K562 (cell line): ENCODE results near the gene UNC45B. TPM values are rescaled to one million over a fixed set of nuclear protein-coding genes. Genes with fewer than 3 reads are reported as not detected.

ENCODE experiments used
- AFF4 ChIP-seq: sonication (generic); formaldehyde crosslinking; IDR thresholded peaks from 2 replicates; pipeline ENCODE4 v1.8.0; 2023; ENCODE audit warnings: mild to moderate bottlenecking, missing genetic modification reagents
- EHMT2 ChIP-seq: fragments of 450-650 bp; IDR thresholded peaks from 2 replicates; pipeline ENCODE4 v1.6.1; 2018; ENCODE audit warnings: antibody characterized with exemption
- ETS1 ChIP-seq: conservative IDR thresholded peaks from 2 replicates; pipeline ENCODE4 v1.6.1; 2011; ENCODE audit warnings: low read depth, mild to moderate bottlenecking, low read length; ENCODE audit not compliant: control insufficient read depth
- ETS2 ChIP-seq: IDR thresholded peaks from 2 replicates; pipeline ENCODE4 v1.6.1; 2016; ENCODE audit warnings: borderline replicate concordance, missing genetic modification characterization, mild to moderate bottlenecking, moderate library complexity, missing compliant biosample characterization; ENCODE audit not compliant: poor library complexity, severe bottlenecking
- GATA2 ChIP-seq: sonication (generic); formaldehyde crosslinking; IDR thresholded peaks from 2 replicates; pipeline ENCODE4 v1.4.0; 2020; ENCODE audit warnings: mild to moderate bottlenecking, missing genetic modification reagents
- GATAD2B ChIP-seq: fragments of 450-650 bp; IDR thresholded peaks from 2 replicates; pipeline ENCODE4 v1.6.1; 2017; ENCODE audit warnings: mild to moderate bottlenecking, borderline replicate concordance
- HNRNPK ChIP-seq: fragments of 200-400 bp; formaldehyde crosslinking; IDR thresholded peaks from one replicate; pipeline ENCODE4 v1.6.1; 2018; ENCODE audit warnings: mild to moderate bottlenecking, low read depth, low read length; ENCODE audit not compliant: poor library complexity, severe bottlenecking
- ID3 ChIP-seq, 2 experiments: fragments of 250-450 bp in 1 of 2; fragments of 450-650 bp in 1 of 2; sonication (Bioruptor Pico) in 1 of 2; IDR thresholded peaks; 2 replicates each; pipeline versions ENCODE4 v1.6.1 to v1.8.0; 2016 to 2021; ENCODE audit warnings: mild to moderate bottlenecking in 2 of 2, moderate library complexity in 2 of 2, missing compliant biosample characterization in 1 of 2, missing genetic modification characterization in 1 of 2
- MCM2 ChIP-seq: fragments of 450-650 bp; IDR thresholded peaks from 2 replicates; pipeline ENCODE4 v1.6.1; 2017; ENCODE audit warnings: low read depth, mild to moderate bottlenecking
- MCM5 ChIP-seq: fragments of 450-650 bp; IDR thresholded peaks from 2 replicates; pipeline ENCODE4 v1.6.1; 2016; ENCODE audit warnings: low read depth
- RB1 ChIP-seq: fragments of 450-650 bp; IDR thresholded peaks from 2 replicates; pipeline ENCODE4 v1.6.1; 2017; ENCODE audit warnings: low read depth, mild to moderate bottlenecking
- RBM34 ChIP-seq: fragments of 200-400 bp; formaldehyde crosslinking; IDR thresholded peaks from 2 replicates; pipeline ENCODE4 v1.6.1; 2018; ENCODE audit warnings: low read length, borderline replicate concordance; ENCODE audit not compliant: insufficient read depth
- SETDB1 ChIP-seq: IDR thresholded peaks from one replicate; pipeline ENCODE4 v1.6.1; 2012; ENCODE audit warnings: low read length, control low read depth, inconsistent platforms
- SMARCA5 ChIP-seq: fragments of 450-650 bp; IDR thresholded peaks from 2 replicates; pipeline ENCODE4 v1.6.1; 2016
- TFAM ChIP-seq: fragments of 250-450 bp; sonication (Bioruptor Pico); conservative IDR thresholded peaks from 2 replicates; pipeline ENCODE4 v1.5.0; 2021; ENCODE audit warnings: mild to moderate bottlenecking, moderate library complexity
- ZFPM2 ChIP-seq: fragments of 250-450 bp; sonication (Bioruptor Pico); IDR thresholded peaks from 2 replicates; pipeline ENCODE4 v1.5.1; 2022; ENCODE audit warnings: mild to moderate bottlenecking
- ZKSCAN3 ChIP-seq: fragments of 250-450 bp; sonication (Bioruptor Pico); IDR thresholded peaks from 2 replicates; pipeline ENCODE4 v1.4.0; 2020
- ZMIZ1 ChIP-seq, 2 experiments: fragments of 150-350 bp in 1 of 2; IDR thresholded peaks; 2 replicates each; pipeline ENCODE4 v1.6.1; 2012 to 2016; ENCODE audit warnings: low read depth in 2 of 2, low read length in 2 of 2, mild to moderate bottlenecking in 1 of 2, moderate library complexity in 1 of 2
- ZNF140 ChIP-seq: fragments of 250-450 bp; sonication (Bioruptor Pico); IDR thresholded peaks from 2 replicates; pipeline ENCODE4 v1.8.0; 2021; ENCODE audit warnings: moderate library complexity, mild to moderate bottlenecking, inconsistent platforms
- polyA plus RNA-seq, 8 experiments: library from polyadenylated mRNA; depleted of rRNA in 4 of 8; stranded (reverse) in 5 of 8; unstranded in 3 of 8; fragments of >200 nt; fragmentation: Nextera tagmentation in 2 of 8; fragmentation: Illumina TruSeq in 1 of 8; extraction: Ambion mirVana in 2 of 8; extraction: Trizol in 1 of 8; gene quantifications; 2 replicates each; pipeline versions ENCODE4 v1.2.1 to v1.2.3, GENCODE V29; 2011 to 2014; ENCODE audit warnings: inconsistent platforms in 1 of 8, missing spikeins in 1 of 8
- total RNA-seq, 7 experiments: library from RNA; depleted of rRNA in 6 of 7; stranded (reverse); fragments of >200 nt in 6 of 7; fragmentation: Illumina TruSeq in 2 of 7; extraction: Trizol in 2 of 7; gene quantifications; 2 replicates each; pipeline versions ENCODE4 v1.2.1 to v1.2.3, GENCODE V29; 2011 to 2021; ENCODE audit warnings: low replicate concordance in 1 of 7

Gene UNC45B
- total and polyA plus RNA-seq, 9 of the 15 experiments (the other 6 are each of a cell fraction or from before 2014, with no cell fraction given) = not detected

- TF ChIP-seq ZMIZ1 (IDR thresholded peaks at IDR 0.05; ENCODE audit: low read depth in 2 of 2, low read length in 2 of 2) (no peak), SETDB1 (no peak), AFF4 (CRISPR knock-in tag) (no peak), ZFPM2 (CRISPR knock-in tag) (no peak), ID3 (CRISPR knock-in tag; IDR thresholded peaks at IDR 0.05) (no peak), ID3 (tag; IDR thresholded peaks at IDR 0.05) (no peak), GATA2 (no peak), ZNF140 (CRISPR knock-in tag) (no peak), RB1 (peak; percentile 99), SMARCA5 (peak; percentile 46; the same call in 1 of the 2 replicates), TFAM (CRISPR knock-in tag) (no peak), GATAD2B (peak; percentile 98), MCM5 (no peak), ETS2 (tag) (no peak), ETS1 (0 out of 2 replicates have a peak, but pooled peaks have one; percentile 45), MCM2 (no peak), RBM34 (no peak), EHMT2 (no peak), ZKSCAN3 (CRISPR knock-in tag) (no peak), HNRNPK (no peak)
Measured at GRCh38 chr17:35119370-35120165, 28.0 kb upstream of the UNC45B start, which contains the start of gene RAD51D (continued).
